ENCODE measurements around the gene PSMB3. TPM values are rescaled to one million over a fixed set of nuclear protein-coding genes. Genes with fewer than 3 reads are reported as not detected.

The PSMB3 gene
- total and polyA plus RNA-seq, 9 of the 15 experiments (the other 6 are each of a cell fraction or from before 2014, with no cell fraction given) = 460 to 2,775 (median 574) TPM

GRCh38 chr17:38704606-38705522 is 47.7 kb upstream of the PSMB3 start, which contains the start of gene MLLT6 (continued):
- TF ChIP-seq AFF4 (CRISPR knock-in tag; IDR thresholded peaks at IDR 0.05) (no peak), ZNF707 (CRISPR knock-in tag; conservative IDR thresholded peaks at IDR 0.05) (peak; percentile 18; the same call in 1 of the 2 replicates), RBFOX2 (IDR thresholded peaks at IDR 0.05; ENCODE audit: low read depth, low read length) (peak; percentile 74), SMARCC2 (IDR thresholded peaks at IDR 0.05; ENCODE audit: low read depth) (no peak), TBL1XR1 (IDR thresholded peaks at IDR 0.05; ENCODE audit: low read length in 2 of 2) (no peak), PTBP1 (IDR thresholded peaks at IDR 0.05; ENCODE audit: low read depth, low read length) (0 out of 2 replicates have a peak, but pooled peaks have one; percentile 39), PCBP2 (IDR thresholded peaks at IDR 0.05; ENCODE audit: low read depth, low read length, poor library complexity, severe bottlenecking) (no peak), ZNF184 (CRISPR knock-in tag; IDR thresholded peaks at IDR 0.05) (no peak), ZNF609 (CRISPR knock-in tag; IDR thresholded peaks at IDR 0.05; ENCODE audit: borderline replicate concordance) (no peak), GATA2 (CRISPR knock-in tag; IDR thresholded peaks at IDR 0.05) (no peak), MIER1 (IDR thresholded peaks at IDR 0.05; ENCODE audit: low read depth) (no peak), MLLT1 (IDR thresholded peaks at IDR 0.05) (no peak), HBP1 (CRISPR knock-in tag; IDR thresholded peaks at IDR 0.05) (no peak), RNF2 (IDR thresholded peaks at IDR 0.05) (no peak), NFXL1 (CRISPR knock-in tag; IDR thresholded peaks at IDR 0.05) (no peak), ZNF830 (CRISPR knock-in tag; IDR thresholded peaks at IDR 0.05) (no peak)

Measured in K562 (cell line).